HEK293T (cell line): ENCODE measurements around the gene ZFPM1.

ENCODE experiments used
- CTCF ChIA-PET: fragments of 350-600 bp; formaldehyde crosslinking; extraction: SDS; loops from one replicate; lab custom pipeline; 2021; ENCODE audit warnings: antibody characterized with exemption, inconsistent platforms; lab: Yijun Ruan, JAX
- POLR2A ChIA-PET: fragments of 350-600 bp; formaldehyde crosslinking; extraction: SDS; loops from one replicate; lab custom pipeline; 2020; ENCODE audit warnings: antibody characterized with exemption, inconsistent platforms; lab: Yijun Ruan, JAX
- DNase-seq: peaks from one replicate; pipeline ENCODE4 v3.0.0; 2012; ENCODE audit warnings: mixed read lengths; ENCODE audit errors: extremely low spot score
- ARNT ChIP-seq: fragments of 450-650 bp; IDR thresholded peaks from 2 replicates; pipeline ENCODE4 v1.6.1; 2017; ENCODE audit warnings: mild to moderate bottlenecking
- BHLHE40 ChIP-seq: fragments of 450-650 bp; IDR thresholded peaks from 2 replicates; pipeline ENCODE4 v1.6.1; 2016; ENCODE audit warnings: mild to moderate bottlenecking, moderate library complexity, borderline replicate concordance
- CTBP1 ChIP-seq: fragments of 450-650 bp; IDR thresholded peaks from 2 replicates; pipeline ENCODE4 v1.6.1; 2016; ENCODE audit warnings: borderline replicate concordance
- ELF4 ChIP-seq: fragments of 450-650 bp; IDR thresholded peaks from 2 replicates; pipeline ENCODE4 v1.6.1; 2017; ENCODE audit warnings: antibody characterized with exemption
- FOXA1 ChIP-seq: fragments of 450-650 bp; IDR thresholded peaks from 2 replicates; pipeline ENCODE4 v1.6.1; 2016; ENCODE audit warnings: mild to moderate bottlenecking
- FOXK2 ChIP-seq: fragments of 450-650 bp; IDR thresholded peaks from 2 replicates; pipeline ENCODE4 v1.6.1; 2016; ENCODE audit warnings: mild to moderate bottlenecking
- FOXM1 ChIP-seq: fragments of 450-650 bp; IDR thresholded peaks from 2 replicates; pipeline ENCODE4 v1.6.1; 2017; ENCODE audit warnings: mild to moderate bottlenecking, borderline replicate concordance
- HDGF ChIP-seq: fragments of 450-650 bp; IDR thresholded peaks from 2 replicates; pipeline ENCODE4 v1.6.1; 2017; ENCODE audit warnings: antibody characterized with exemption, borderline replicate concordance
- L3MBTL2 ChIP-seq: fragments of 450-650 bp; conservative IDR thresholded peaks from 2 replicates; pipeline ENCODE4 v1.6.1; 2016; ENCODE audit warnings: mild to moderate bottlenecking
- LEF1 ChIP-seq: fragments of 450-650 bp; IDR thresholded peaks from 2 replicates; pipeline ENCODE4 v1.6.1; 2017; ENCODE audit warnings: mild to moderate bottlenecking, borderline replicate concordance
- NFRKB ChIP-seq: fragments of 450-650 bp; IDR thresholded peaks from 2 replicates; pipeline ENCODE4 v1.6.1; 2016; ENCODE audit warnings: mild to moderate bottlenecking, moderate library complexity
- SP1 ChIP-seq: fragments of 450-650 bp; IDR thresholded peaks from 2 replicates; pipeline ENCODE4 v1.6.1; 2017
- SUZ12 ChIP-seq: fragments of 450-650 bp; IDR thresholded peaks from 2 replicates; pipeline ENCODE4 v1.6.1; 2016; ENCODE audit warnings: mild to moderate bottlenecking
- TARDBP ChIP-seq: fragments of 450-650 bp; IDR thresholded peaks from 2 replicates; pipeline ENCODE4 v1.6.1; 2016
- ZNF384 ChIP-seq: fragments of 450-650 bp; IDR thresholded peaks from 2 replicates; pipeline ENCODE4 v1.6.1; 2016
- TF ChIP-seq, protein P1 (sequence below): fragments of 450-650 bp; IDR thresholded peaks from 2 replicates; pipeline ENCODE4 v1.6.1; 2016

Gene ZFPM1

DNA sequence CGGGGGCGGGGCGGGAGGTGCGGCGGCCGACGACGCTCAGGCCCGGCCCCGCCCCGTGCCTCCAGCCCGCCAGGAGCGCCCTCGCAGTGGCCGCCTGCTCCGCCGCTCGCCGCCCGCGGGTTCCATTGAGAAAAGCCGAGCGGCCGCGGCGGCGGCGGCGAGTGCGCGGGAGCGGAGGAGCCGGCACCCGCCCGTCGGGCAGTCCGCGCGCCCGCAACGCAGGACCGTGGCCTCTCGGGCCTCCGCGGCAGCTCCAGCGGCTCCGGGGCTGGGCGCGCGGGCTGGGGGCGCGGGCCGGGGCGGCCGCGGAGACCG, at the start of gene ZFPM1:
ZFPM1 (plus strand) TSS at position 64 of the 315 bp plus-strand sequence. CDS start 359 bp downstream, outside the sequence.
- POLR2A ChIA-PET = interaction anchor here (1.0 to 2.2 kb wide), 3 partner anchors 9 to 117 kb away, joined by 3 to 10 read pairs (median 3); partner anchors contain the start of gene ZC3H18

DNA sequence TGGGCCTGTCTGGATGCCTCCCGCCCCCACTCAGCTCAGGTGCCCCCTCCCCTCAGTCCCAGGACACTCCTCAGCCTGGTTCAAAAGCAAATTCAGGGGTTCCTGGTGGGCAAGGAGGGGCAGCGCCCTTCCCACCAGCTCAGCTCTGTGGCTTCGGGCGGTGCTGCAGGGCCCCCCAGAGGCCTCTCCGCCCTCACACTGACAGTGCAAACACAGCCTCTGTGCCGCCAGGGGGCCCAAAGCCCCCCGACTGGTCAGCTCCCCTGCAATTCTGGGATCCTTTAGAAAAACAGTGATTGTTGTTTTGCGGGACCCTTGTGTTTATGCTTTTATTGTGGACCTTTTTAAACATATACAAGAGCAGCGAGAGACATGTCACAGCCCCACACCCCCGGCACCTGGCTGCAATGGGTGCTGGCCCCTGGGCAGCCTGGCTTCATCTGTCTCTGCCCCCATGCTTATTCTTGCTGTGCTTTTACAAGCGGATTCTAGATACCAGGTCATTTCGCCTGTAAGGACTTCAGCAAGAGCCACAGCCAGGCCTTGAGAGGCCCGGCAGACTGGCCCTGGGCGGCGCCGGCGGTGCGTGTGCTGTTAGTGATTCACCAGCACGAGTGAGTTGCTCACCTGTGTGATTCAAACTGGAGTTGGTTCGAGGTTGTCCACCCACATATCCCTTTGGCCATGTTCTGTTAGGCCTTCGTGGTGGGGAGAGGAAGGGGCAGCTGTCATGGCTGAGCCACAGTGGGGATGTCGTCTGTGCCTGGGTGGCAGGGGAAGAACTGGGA, 49.1 kb upstream of the ZFPM1 start:
- DNase-seq = no peak
- TF ChIP-seq HDGF = no peak
- TF ChIP-seq SUZ12 = no peak
- no peak for TF ChIP-seq CTBP1
- TF ChIP-seq LEF1 = no peak
- TF ChIP-seq FOXM1 = no peak
- no peak for TF ChIP-seq L3MBTL2
- no peak for TF ChIP-seq SP1
- TF ChIP-seq FOXK2 = no peak
- TF ChIP-seq BHLHE40 = no peak
- TF ChIP-seq NFRKB = no peak
- CTCF ChIA-PET = no interaction called here
- POLR2A ChIA-PET = no interaction called here

More for the DNA sequence above, at the start of gene ZFPM1:
- no peak for TF ChIP-seq ELF4
- TF ChIP-seq LEF1 = no peak
- no peak for TF ChIP-seq NFRKB
- TF ChIP-seq SP1 = no peak
- TF ChIP-seq ZNF384 = no peak
- no peak for TF ChIP-seq HDGF
- TF ChIP-seq BHLHE40 = no peak
- TF ChIP-seq FOXM1 = no peak
- TF ChIP-seq FOXK2 = no peak
- TF ChIP-seq ARNT = no peak
- TF ChIP-seq L3MBTL2 = no peak
- DNase-seq = no peak
- CTCF ChIA-PET = no interaction called here

DNA sequence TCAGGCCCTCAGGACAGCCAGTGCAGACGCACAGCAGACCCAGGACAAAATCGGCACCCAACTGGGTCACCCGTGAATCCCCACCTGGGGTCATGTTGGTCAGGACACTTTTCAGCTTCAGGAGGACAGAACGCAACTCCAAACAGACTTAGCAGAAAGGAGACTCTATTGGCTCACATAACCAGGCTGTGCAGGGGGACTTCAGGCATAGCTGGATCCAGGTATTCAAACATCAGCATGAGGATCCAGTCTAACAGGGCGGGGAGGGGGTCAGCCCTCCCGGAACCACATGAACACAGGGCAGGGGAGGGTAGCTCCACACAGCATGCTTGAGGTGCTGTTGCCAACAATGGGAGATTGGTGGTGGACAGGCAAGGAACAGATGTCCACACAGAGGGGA, 48.3 kb upstream of the ZFPM1 start:
- no peak for TF ChIP-seq ELF4
- no peak for TF ChIP-seq FOXA1
- CTCF ChIA-PET = no interaction called here

DNA sequence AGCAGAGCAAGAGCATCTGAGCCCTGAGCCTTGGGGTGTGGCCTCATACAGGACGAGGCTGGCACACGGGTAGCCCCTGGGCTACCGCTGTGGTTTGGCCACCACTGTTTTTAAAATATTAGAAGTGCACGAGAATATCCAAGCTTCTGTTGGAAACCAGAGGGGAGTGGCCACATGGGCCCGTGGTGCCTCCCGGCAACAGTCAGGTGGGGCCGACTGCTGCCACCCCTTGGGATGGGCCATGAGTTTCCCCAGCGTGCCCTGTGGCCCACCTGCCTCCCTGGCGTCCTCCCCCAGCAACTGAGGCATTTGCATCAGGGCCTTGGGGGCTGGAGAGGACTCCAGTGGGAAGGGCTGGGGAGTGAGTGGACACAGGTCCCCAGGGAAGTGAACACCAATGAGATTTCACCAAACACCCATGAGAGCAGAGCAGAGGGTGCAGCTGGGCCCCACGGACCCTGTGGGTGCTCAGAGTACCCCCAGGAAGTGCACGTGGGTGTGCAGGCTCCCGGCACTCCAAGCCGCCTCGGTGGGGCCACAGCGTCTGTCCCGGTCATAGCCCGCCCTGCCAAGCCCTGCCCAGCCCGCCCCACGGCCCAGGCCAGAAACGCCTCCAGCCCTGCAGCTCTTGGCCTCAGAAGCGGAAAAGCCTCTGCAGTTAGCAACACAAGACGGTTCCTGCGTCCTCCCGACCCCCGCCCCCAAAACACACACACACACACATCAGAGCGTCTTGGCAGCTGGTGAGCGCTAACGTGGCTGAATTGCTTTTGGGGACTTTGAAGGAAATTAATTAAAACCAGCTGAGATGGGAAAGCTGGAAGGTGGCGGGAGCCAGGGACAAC, 47.6 kb upstream of the ZFPM1 start:
- CTCF ChIA-PET = no interaction called here
- POLR2A ChIA-PET = no interaction called here
- no peak for TF ChIP-seq BHLHE40
- TF ChIP-seq NFRKB = no peak
- no peak for TF ChIP-seq ELF4
- no peak for TF ChIP-seq FOXK2
- TF ChIP-seq ARNT = no peak
- TF ChIP-seq CTBP1 = no peak
- TF ChIP-seq SP1 = no peak
- TF ChIP-seq LEF1 = no peak
- TF ChIP-seq HDGF = no peak
- TF ChIP-seq SUZ12 = no peak
- no peak for TF ChIP-seq TARDBP
- TF ChIP-seq, protein P1, sequence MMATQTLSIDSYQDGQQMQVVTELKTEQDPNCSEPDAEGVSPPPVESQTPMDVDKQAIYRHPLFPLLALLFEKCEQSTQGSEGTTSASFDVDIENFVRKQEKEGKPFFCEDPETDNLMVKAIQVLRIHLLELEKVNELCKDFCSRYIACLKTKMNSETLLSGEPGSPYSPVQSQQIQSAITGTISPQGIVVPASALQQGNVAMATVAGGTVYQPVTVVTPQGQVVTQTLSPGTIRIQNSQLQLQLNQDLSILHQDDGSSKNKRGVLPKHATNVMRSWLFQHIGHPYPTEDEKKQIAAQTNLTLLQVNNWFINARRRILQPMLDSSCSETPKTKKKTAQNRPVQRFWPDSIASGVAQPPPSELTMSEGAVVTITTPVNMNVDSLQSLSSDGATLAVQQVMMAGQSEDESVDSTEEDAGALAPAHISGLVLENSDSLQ = no peak
- TF ChIP-seq ZNF384 = no peak
- TF ChIP-seq L3MBTL2 = no peak
- TF ChIP-seq FOXA1 = no peak
- TF ChIP-seq FOXM1 = no peak
- DNase-seq = no peak

More for the DNA sequence above, 48.3 kb upstream of the ZFPM1 start:
- no peak for DNase-seq
- POLR2A ChIA-PET = no interaction called here

DNA sequence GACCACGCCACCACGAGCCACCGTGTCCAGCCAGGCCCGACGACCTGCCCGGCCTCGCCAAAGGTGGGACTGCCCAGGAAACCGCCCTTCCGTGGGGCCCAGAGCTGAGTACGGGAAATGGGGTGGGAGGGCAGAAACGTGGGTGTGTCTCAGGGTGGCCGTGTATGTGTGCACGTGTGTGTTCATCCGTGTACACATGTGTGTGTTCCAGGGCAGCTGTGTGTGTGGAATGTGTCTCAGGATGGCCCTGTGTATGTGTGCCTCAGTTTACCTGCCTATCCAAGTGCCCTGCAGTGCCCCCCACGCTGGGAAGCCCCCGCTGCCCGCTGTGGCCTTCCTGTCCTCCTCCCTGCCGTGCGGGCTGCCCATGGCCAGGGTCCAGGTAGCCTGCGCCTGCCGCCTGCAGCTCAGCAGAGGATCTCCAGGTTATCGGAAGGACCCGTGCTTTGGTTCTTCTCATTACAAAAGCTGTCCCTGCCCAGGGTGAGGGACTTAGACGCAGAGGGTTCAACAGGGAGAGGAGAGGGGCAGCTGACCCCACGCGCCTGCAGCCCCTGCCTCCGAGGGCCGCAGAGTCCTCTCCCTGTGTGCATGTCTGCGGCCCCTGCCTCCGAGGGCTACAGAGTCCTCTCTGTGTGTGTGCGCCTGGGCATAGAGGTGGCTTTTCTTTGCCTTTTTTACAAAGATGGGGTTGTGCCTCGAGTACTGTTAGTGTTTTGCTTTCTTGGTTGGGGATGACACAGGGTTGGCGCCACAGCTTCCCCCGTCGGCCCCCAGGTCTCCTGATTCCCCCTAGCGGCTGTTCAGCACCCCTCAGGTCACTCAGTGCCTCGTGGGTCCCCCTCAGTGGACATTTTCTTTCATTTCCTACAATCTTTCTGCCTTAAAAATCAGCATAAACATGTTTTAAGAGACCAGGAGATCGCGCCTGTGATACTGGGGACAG, 46.7 kb upstream of the ZFPM1 start:
- ChIA-PET POLR2A (no interaction called here), CTCF (no interaction called here)
- DNase-seq = no peak
- no peak for TF ChIP-seq SP1
- TF ChIP-seq FOXA1 = no peak
- TF ChIP-seq SUZ12 = no peak
- no peak for TF ChIP-seq ELF4
- TF ChIP-seq ARNT = no peak
- TF ChIP-seq L3MBTL2 = no peak
- no peak for TF ChIP-seq ZNF384
- TF ChIP-seq HDGF = no peak
- no peak for TF ChIP-seq BHLHE40
- no peak for TF ChIP-seq FOXM1
- TF ChIP-seq FOXK2 = no peak
- TF ChIP-seq CTBP1 = no peak
- no peak for TF ChIP-seq LEF1
- no peak for TF ChIP-seq NFRKB
- no peak for TF ChIP-seq TARDBP

DNA sequence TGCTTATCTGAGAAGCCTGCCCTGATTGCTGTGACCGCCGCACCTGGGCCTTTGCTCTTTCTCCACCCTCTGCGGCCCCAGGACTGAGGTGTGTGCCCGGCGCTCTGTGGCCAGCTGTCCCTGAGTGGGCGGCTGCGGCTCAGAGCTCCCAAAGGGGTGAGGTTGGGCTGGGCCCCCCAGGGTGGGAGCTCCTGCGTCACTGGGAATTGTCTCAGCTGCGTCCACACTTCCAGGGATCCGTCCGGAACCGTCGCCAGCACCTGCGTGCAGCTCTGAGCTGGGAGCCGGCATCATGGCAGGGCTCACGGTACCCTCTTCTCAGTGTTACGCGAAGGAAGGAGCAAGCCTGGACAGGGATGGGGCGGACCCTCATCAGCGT, 46.0 kb upstream of the ZFPM1 start:
- TF ChIP-seq ARNT (no peak), SUZ12 (no peak), SP1 (no peak), FOXM1 (no peak), BHLHE40 (no peak), CTBP1 (no peak), ZNF384 (no peak), ELF4 (no peak), HDGF (no peak), FOXK2 (no peak), LEF1 (no peak), NFRKB (no peak), TARDBP (no peak), L3MBTL2 (no peak)
- TF ChIP-seq, protein P1 = no peak
- DNase-seq = no peak
- ChIA-PET POLR2A (no interaction called here), CTCF (no interaction called here)
